Stimulated activated CD8-positive, alpha-beta memory T cell treated with anti-CD3 and anti-CD28 coated beads, Interleukin-12 subunit alpha, Interleukin-12 subunit beta, amount 100 ng/mL, for 4 hours (primary cell): Measurements from ENCODE around the gene RPL32.

Experiments
- DNase-seq: peaks from one replicate; pipeline ENCODE4 v3.0.0-alpha.2; 2020; ENCODE audit warnings: low read depth

Gene RPL32

GRCh38 chr3:12832350-12833221 lies 8.8 kb downstream of the RPL32 start:
- no peak for DNase-seq

GRCh38 chr3:12831301-12831866 lies 10.0 kb downstream of the RPL32 start:
- DNase-seq: no peak

- no peak for DNase-seq
Measured at GRCh38 chr3:12830785-12831156, 10.6 kb downstream of the RPL32 start.

- no peak for DNase-seq
Measured at GRCh38 chr3:12829886-12830784, 11.2 kb downstream of the RPL32 start.

- no peak for DNase-seq
Measured at GRCh38 chr3:12829404-12829803, 12.0 kb downstream of the RPL32 start.

- no peak for DNase-seq
Measured at GRCh38 chr3:12828751-12829150, 12.6 kb downstream of the RPL32 start.

GRCh38 chr3:12825156-12825555 lies 16.2 kb downstream of the RPL32 start:
- no peak for DNase-seq

GRCh38 chr3:12824299-12824698 lies 17.1 kb downstream of the RPL32 start:
- DNase-seq: no peak

- no peak for DNase-seq
Measured at GRCh38 chr3:12822725-12823373, 18.5 kb downstream of the RPL32 start.

- no peak for DNase-seq
Measured at GRCh38 chr3:12818773-12819172, 22.6 kb downstream of the RPL32 start.

- no peak for DNase-seq
Measured at GRCh38 chr3:12818273-12818672, 23.1 kb downstream of the RPL32 start.

- DNase-seq: no peak
Measured at GRCh38 chr3:12817343-12817710, 24.0 kb downstream of the RPL32 start.

GRCh38 chr3:12816521-12817342 lies 24.6 kb downstream of the RPL32 start:
- no peak for DNase-seq

GRCh38 chr3:12815719-12816118 lies 25.6 kb downstream of the RPL32 start:
- DNase-seq: no peak

- DNase-seq: no peak
Measured at GRCh38 chr3:12815078-12815477, 26.3 kb downstream of the RPL32 start.

- DNase-seq: no peak
Measured at GRCh38 chr3:12813967-12814366, 27.4 kb downstream of the RPL32 start.

GRCh38 chr3:12812812-12813211 lies 28.6 kb downstream of the RPL32 start:
- DNase-seq: no peak

- no peak for DNase-seq
Measured at GRCh38 chr3:12810961-12811360, 30.4 kb downstream of the RPL32 start.

- DNase-seq: peak; percentile 87
Measured at GRCh38 chr3:12810013-12810780, 31.2 kb downstream of the RPL32 start.

GRCh38 chr3:12809435-12809834 lies 31.9 kb downstream of the RPL32 start:
- DNase-seq: no peak

- DNase-seq: no peak
Measured at GRCh38 chr3:12809001-12809400, 32.4 kb downstream of the RPL32 start.
